ENCODE measurements around the gene TNN. TPM values are rescaled to one million over a fixed set of nuclear protein-coding genes. Genes with fewer than 3 reads are reported as not detected.
A peak's percentile ranks its signal among the peaks of the same experiment; 100 is the strongest.

TNN gene
- total and polyA plus RNA-seq, 10 of the 15 experiments (the other 5 are each of a cell fraction or from before 2014, with no cell fraction given) = 0.05 to 0.17 (median 0.11) TPM

- TF ChIP-seq, protein P1, sequence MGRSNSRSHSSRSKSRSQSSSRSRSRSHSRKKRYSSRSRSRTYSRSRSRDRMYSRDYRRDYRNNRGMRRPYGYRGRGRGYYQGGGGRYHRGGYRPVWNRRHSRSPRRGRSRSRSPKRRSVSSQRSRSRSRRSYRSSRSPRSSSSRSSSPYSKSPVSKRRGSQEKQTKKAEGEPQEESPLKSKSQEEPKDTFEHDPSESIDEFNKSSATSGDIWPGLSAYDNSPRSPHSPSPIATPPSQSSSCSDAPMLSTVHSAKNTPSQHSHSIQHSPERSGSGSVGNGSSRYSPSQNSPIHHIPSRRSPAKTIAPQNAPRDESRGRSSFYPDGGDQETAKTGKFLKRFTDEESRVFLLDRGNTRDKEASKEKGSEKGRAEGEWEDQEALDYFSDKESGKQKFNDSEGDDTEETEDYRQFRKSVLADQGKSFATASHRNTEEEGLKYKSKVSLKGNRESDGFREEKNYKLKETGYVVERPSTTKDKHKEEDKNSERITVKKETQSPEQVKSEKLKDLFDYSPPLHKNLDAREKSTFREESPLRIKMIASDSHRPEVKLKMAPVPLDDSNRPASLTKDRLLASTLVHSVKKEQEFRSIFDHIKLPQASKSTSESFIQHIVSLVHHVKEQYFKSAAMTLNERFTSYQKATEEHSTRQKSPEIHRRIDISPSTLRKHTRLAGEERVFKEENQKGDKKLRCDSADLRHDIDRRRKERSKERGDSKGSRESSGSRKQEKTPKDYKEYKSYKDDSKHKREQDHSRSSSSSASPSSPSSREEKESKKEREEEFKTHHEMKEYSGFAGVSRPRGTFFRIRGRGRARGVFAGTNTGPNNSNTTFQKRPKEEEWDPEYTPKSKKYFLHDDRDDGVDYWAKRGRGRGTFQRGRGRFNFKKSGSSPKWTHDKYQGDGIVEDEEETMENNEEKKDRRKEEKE (IDR thresholded peaks at IDR 0.05) = no peak
- TF ChIP-seq TCF7 (IDR thresholded peaks at IDR 0.05; ENCODE audit: borderline replicate concordance) (no peak), SREBF2 (IDR thresholded peaks at IDR 0.05; ENCODE audit: low read length) (no peak), YY1 (IDR thresholded peaks at IDR 0.05; ENCODE audit: low read depth, low read length) (0 out of 2 replicates have a peak, but pooled peaks have one; percentile 20), CBX5 (IDR thresholded peaks at IDR 0.05; ENCODE audit: low read depth) (no peak), ZZZ3 (IDR thresholded peaks at IDR 0.05; ENCODE audit: control insufficient read depth, insufficient read length, low read depth) (no peak), FOXK2 (IDR thresholded peaks at IDR 0.05) (no peak), MEF2A (IDR thresholded peaks at IDR 0.05; ENCODE audit: insufficient read depth, low read depth, low read length) (no peak), TCF12 (IDR thresholded peaks at IDR 0.05; ENCODE audit: low read depth, low read length) (no peak), SMAD1 (IDR thresholded peaks at IDR 0.05; ENCODE audit: low read depth, partially characterized antibody) (no peak), ATF7 (IDR thresholded peaks at IDR 0.05; ENCODE audit: low read depth) (no peak), BCL11A (IDR thresholded peaks at IDR 0.05; ENCODE audit: low read depth, low read length) (no peak), RAD21 (IDR thresholded peaks at IDR 0.05; ENCODE audit: insufficient read depth, low read depth, low read length) (no peak), BACH1 (IDR thresholded peaks at IDR 0.05; ENCODE audit: borderline replicate concordance) (no peak), ZNF274 (IDR thresholded peaks at IDR 0.05; ENCODE audit: insufficient read depth, insufficient read length) (no peak), ZNF622 (IDR thresholded peaks at IDR 0.05) (no peak), HDAC6 (IDR thresholded peaks at IDR 0.05; ENCODE audit: unreplicated experiment) (no peak), E2F4 (IDR thresholded peaks at IDR 0.05; ENCODE audit: low read depth, low read length) (no peak), EGR1 (IDR thresholded peaks at IDR 0.05; ENCODE audit: borderline replicate concordance in 1 of 2, low read depth in 2 of 2, low read length in 2 of 2) (no peak)
- TF ChIP-seq, protein P2, sequence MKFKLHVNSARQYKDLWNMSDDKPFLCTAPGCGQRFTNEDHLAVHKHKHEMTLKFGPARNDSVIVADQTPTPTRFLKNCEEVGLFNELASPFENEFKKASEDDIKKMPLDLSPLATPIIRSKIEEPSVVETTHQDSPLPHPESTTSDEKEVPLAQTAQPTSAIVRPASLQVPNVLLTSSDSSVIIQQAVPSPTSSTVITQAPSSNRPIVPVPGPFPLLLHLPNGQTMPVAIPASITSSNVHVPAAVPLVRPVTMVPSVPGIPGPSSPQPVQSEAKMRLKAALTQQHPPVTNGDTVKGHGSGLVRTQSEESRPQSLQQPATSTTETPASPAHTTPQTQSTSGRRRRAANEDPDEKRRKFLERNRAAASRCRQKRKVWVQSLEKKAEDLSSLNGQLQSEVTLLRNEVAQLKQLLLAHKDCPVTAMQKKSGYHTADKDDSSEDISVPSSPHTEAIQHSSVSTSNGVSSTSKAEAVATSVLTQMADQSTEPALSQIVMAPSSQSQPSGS (IDR thresholded peaks at IDR 0.05; ENCODE audit: low read length) = no peak
- TF ChIP-seq, protein P3, sequence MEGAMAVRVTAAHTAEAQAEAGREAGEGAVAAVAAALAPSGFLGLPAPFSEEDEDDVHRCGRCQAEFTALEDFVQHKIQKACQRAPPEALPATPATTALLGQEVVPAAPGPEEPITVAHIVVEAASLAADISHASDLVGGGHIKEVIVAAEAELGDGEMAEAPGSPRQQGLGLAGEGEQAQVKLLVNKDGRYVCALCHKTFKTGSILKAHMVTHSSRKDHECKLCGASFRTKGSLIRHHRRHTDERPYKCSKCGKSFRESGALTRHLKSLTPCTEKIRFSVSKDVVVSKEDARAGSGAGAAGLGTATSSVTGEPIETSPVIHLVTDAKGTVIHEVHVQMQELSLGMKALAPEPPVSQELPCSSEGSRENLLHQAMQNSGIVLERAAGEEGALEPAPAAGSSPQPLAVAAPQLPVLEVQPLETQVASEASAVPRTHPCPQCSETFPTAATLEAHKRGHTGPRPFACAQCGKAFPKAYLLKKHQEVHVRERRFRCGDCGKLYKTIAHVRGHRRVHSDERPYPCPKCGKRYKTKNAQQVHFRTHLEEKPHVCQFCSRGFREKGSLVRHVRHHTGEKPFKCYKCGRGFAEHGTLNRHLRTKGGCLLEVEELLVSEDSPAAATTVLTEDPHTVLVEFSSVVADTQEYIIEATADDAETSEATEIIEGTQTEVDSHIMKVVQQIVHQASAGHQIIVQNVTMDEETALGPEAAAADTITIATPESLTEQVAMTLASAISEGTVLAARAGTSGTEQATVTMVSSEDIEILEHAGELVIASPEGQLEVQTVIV (IDR thresholded peaks at IDR 0.05; ENCODE audit: borderline replicate concordance, partially characterized antibody) = no peak
- TF ChIP-seq, protein P4, sequence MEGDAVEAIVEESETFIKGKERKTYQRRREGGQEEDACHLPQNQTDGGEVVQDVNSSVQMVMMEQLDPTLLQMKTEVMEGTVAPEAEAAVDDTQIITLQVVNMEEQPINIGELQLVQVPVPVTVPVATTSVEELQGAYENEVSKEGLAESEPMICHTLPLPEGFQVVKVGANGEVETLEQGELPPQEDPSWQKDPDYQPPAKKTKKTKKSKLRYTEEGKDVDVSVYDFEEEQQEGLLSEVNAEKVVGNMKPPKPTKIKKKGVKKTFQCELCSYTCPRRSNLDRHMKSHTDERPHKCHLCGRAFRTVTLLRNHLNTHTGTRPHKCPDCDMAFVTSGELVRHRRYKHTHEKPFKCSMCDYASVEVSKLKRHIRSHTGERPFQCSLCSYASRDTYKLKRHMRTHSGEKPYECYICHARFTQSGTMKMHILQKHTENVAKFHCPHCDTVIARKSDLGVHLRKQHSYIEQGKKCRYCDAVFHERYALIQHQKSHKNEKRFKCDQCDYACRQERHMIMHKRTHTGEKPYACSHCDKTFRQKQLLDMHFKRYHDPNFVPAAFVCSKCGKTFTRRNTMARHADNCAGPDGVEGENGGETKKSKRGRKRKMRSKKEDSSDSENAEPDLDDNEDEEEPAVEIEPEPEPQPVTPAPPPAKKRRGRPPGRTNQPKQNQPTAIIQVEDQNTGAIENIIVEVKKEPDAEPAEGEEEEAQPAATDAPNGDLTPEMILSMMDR (IDR thresholded peaks at IDR 0.05 in 2 of 3, conservative IDR thresholded peaks at IDR 0.05 in 1 of 3; ENCODE audit: control insufficient read depth in 2 of 3, extremely low read depth in 1 of 3, insufficient read depth in 1 of 3, low read depth in 3 of 3, low read length in 3 of 3) = no peak
Observed at GRCh38 chr1:175188936-175189335, 121.3 kb downstream of the TNN start (continued).

All from GM12878 (cell line).